PC-3 (cell line): ENCODE measurements around the gene CLNK. TPM values are rescaled to one million over a fixed set of nuclear protein-coding genes. Genes with fewer than 3 reads are reported as not detected.

ENCODE experiments used
- ATAC-seq: fragments of 200-7000 bp; cut with Tn5 transposase; 2 replicates; pipeline ENCODE4 v1.9.1; 2020; ENCODE audit warnings: mild to moderate bottlenecking, moderate library complexity
- BruUV-seq: library from RNA; stranded (reverse); fragments of 400-500 nt; replicated peaks from 2 replicates; lab custom pipeline; 2021; lab: Mats Ljungman, UMichigan
- CTCF ChIA-PET: fragments of 300-600 bp; sonication (Branson Sonifier 250); formaldehyde crosslinking; loops from one replicate; lab custom pipeline; 2022; ENCODE audit warnings: antibody characterized with exemption; lab: Charles Lee
- POLR2A ChIA-PET: fragments of 300-600 bp; sonication (Branson Sonifier 250); formaldehyde crosslinking; loops from one replicate; lab custom pipeline; 2022; ENCODE audit warnings: antibody characterized with exemption; ENCODE audit not compliant: unreplicated experiment; lab: Charles Lee
- DNase-seq: peaks from one replicate; pipeline ENCODE4 v3.0.0-alpha.2; 2015
- H2AFZ ChIP-seq: fragments of 300-600 bp; sonication (generic); 2 replicates; pipeline ENCODE4 v1.6.0; 2016; ENCODE audit warnings: antibody characterized with exemption, low read length
- H3F3A ChIP-seq: fragments of 300-600 bp; sonication (generic); one replicate; pipeline ENCODE4 v1.6.0; 2017; ENCODE audit warnings: antibody characterized with exemption, low read length, control low read depth, mild to moderate bottlenecking; ENCODE audit not compliant: unreplicated experiment
- H3K27ac ChIP-seq: fragments of 300-600 bp; sonication (generic); 2 replicates; pipeline ENCODE4 v1.5.1; 2016; ENCODE audit warnings: mild to moderate bottlenecking, low read length
- H3K27me3 ChIP-seq: fragments of 300-600 bp; sonication (generic); 2 replicates; pipeline ENCODE4 v1.6.1; 2016; ENCODE audit warnings: low read length, mixed read lengths
- H3K36me3 ChIP-seq: fragments of 300-600 bp; sonication (generic); 2 replicates; pipeline ENCODE4 v1.6.1; 2016; ENCODE audit warnings: low read depth, mixed run types, low read length, mixed read lengths
- H3K4me1 ChIP-seq: fragments of 300-600 bp; sonication (generic); 2 replicates; pipeline ENCODE4 v1.5.1; 2016; ENCODE audit warnings: low read length; ENCODE audit not compliant: insufficient read depth
- H3K4me2 ChIP-seq: fragments of 300-600 bp; sonication (generic); 2 replicates; pipeline ENCODE4 v1.6.0; 2016; ENCODE audit warnings: low read length
- H3K4me3 ChIP-seq: fragments of 300-600 bp; sonication (generic); 2 replicates; pipeline ENCODE4 v1.5.1; 2016; ENCODE audit warnings: mild to moderate bottlenecking, low read length, mixed read lengths
- H3K79me2 ChIP-seq: fragments of 300-600 bp; sonication (generic); 2 replicates; pipeline ENCODE4 v1.6.1; 2017; ENCODE audit warnings: low read length, mixed read lengths
- H3K9ac ChIP-seq: fragments of 300-600 bp; sonication (generic); 2 replicates; pipeline ENCODE4 v1.6.0; 2016; ENCODE audit warnings: mild to moderate bottlenecking, low read length
- H3K9me2 ChIP-seq: fragments of 300-600 bp; sonication (generic); replicated peaks from 2 replicates; pipeline ENCODE4 v1.6.1; 2016; ENCODE audit warnings: mixed run types, low read length, mixed read lengths
- H3K9me3 ChIP-seq: fragments of 300-600 bp; sonication (generic); 2 replicates; pipeline ENCODE4 v1.6.1; 2016; ENCODE audit warnings: low read length, mixed read lengths
- H4K20me1 ChIP-seq: fragments of 300-600 bp; sonication (generic); 2 replicates; pipeline ENCODE4 v1.6.1; 2016; ENCODE audit warnings: low read length, mixed read lengths
- EZH2 ChIP-seq: fragments of 300-600 bp; sonication (generic); IDR thresholded peaks from one replicate; pipeline ENCODE4 v1.6.1; 2017; ENCODE audit warnings: antibody characterized with exemption, mild to moderate bottlenecking, low read length; ENCODE audit not compliant: unreplicated experiment
- EZH2phosphoT487 ChIP-seq: fragments of 300-600 bp; sonication (generic); IDR thresholded peaks from 2 replicates; pipeline ENCODE4 v1.6.1; 2018; ENCODE audit warnings: mild to moderate bottlenecking, antibody characterized with exemption, low read length, borderline replicate concordance
- intact Hi-C: fragments of 100-400 bp; cut with micrococcal nuclease; formaldehyde crosslinking; loops from 2 replicates; pipeline ENCODE4 v1.9.0; 2023
- total RNA-seq: library from RNA; depleted of rRNA; stranded (reverse); fragments of >200 nt; gene quantifications from 2 replicates; pipeline ENCODE4 v1.2.3, GENCODE V29; 2014
- TF ChIP-seq, protein P1 (sequence below): fragments of 300-600 bp; sonication (generic); conservative IDR thresholded peaks from 2 replicates; pipeline ENCODE4 v1.5.1; 2017; ENCODE audit warnings: antibody characterized with exemption, low read depth, mild to moderate bottlenecking, low read length

The CLNK gene
- total RNA-seq, 1 experiment from 2014 or later: not detected

DNA sequence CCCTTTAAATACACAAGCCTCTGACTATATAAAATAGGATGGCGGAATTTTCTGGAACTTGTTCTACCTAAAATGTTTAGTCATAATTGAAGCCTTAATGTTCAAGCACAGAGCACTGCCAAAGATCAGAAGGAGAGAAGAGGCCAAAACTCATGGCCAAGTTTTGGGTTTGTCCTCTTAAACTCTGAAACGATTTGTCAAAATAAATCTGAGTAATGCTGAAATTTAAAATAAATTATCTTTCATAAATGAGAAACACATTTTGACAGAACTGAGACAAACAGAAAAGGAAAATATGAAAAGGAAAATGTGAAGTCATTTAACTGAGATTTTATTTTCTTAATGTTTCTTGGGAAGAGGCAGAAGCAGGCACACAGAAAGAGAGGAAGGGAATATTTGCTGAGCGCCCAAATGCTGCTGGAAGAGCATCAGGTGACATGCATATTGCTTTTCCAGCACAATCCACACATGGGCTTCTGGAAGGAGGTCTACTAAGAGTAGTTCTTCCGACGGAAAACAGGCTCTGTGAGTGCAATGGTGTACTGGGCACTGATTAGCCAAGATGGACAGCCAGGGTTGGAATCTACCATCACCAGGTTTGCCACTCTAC, 179.9 kb downstream of the CLNK start:
- H2AFZ ChIP-seq: no peak overlapping the region
- no peak overlapping the region for H3K4me3 ChIP-seq
- TF ChIP-seq, protein P1, sequence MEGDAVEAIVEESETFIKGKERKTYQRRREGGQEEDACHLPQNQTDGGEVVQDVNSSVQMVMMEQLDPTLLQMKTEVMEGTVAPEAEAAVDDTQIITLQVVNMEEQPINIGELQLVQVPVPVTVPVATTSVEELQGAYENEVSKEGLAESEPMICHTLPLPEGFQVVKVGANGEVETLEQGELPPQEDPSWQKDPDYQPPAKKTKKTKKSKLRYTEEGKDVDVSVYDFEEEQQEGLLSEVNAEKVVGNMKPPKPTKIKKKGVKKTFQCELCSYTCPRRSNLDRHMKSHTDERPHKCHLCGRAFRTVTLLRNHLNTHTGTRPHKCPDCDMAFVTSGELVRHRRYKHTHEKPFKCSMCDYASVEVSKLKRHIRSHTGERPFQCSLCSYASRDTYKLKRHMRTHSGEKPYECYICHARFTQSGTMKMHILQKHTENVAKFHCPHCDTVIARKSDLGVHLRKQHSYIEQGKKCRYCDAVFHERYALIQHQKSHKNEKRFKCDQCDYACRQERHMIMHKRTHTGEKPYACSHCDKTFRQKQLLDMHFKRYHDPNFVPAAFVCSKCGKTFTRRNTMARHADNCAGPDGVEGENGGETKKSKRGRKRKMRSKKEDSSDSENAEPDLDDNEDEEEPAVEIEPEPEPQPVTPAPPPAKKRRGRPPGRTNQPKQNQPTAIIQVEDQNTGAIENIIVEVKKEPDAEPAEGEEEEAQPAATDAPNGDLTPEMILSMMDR: no peak
- TF ChIP-seq EZH2phosphoT487: no peak
- TF ChIP-seq EZH2: no peak
- H3F3A ChIP-seq: no peaks in the 10 kb centered on the region
- no peak overlapping the region for H3K27ac ChIP-seq
- intact Hi-C loops: no loop called here
- no peaks in the 10 kb centered on the region for H3K79me2 ChIP-seq
- no peaks in the 10 kb centered on the region for H3K36me3 ChIP-seq
- H4K20me1 ChIP-seq: no peaks in the 10 kb centered on the region
- H3K4me2 ChIP-seq: no peak overlapping the region
- POLR2A ChIA-PET: no interaction called here
- no TSS peak for BruUV-seq
- H3K4me1 ChIP-seq: no peaks in the 10 kb centered on the region
- H3K27me3 ChIP-seq: peaks cover 9% of the 10 kb centered on the region
- no peak for ATAC-seq
- CTCF ChIA-PET: no interaction called here
- no peaks in the 10 kb centered on the region for H3K9me2 ChIP-seq
- H3K9me3 ChIP-seq: no peaks in the 10 kb centered on the region
- H3K9ac ChIP-seq: no peak overlapping the region
- DNase-seq: no peak

DNA sequence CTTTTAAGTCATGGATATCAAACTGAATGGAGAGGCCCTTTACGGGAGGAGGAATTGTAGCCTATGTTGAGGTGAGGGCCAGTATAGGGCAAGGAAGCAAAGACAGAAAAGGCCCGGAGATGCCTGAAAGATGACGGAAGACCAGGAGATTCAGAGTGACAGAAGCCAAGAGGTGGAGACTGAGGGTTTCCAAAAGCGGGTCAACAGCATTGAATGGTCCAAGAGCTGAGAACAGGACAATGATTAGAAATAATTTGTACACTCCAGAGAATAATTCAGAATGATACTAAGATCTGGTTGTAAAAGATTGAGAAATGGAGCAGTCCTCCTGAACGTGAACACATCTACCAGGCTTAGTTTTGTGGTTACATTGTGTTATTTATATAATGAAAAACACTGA, 181.9 kb downstream of the CLNK start:
- Histone ChIP-seq H3K9ac (no peak overlapping the region), H3K36me3 (no peaks in the 10 kb centered on the region), H3K4me2 (no peak overlapping the region), H3K4me3 (no peak overlapping the region), H3K4me1 (no peaks in the 10 kb centered on the region), H3K27me3 (peaks cover 17% of the 10 kb centered on the region), H3F3A (no peaks in the 10 kb centered on the region), H3K79me2 (no peaks in the 10 kb centered on the region), H3K9me2 (no peaks in the 10 kb centered on the region), H2AFZ (no peak overlapping the region), H3K27ac (no peak overlapping the region), H4K20me1 (no peaks in the 10 kb centered on the region), H3K9me3 (no peaks in the 10 kb centered on the region)
- CTCF ChIA-PET: no interaction called here
- intact Hi-C loops: no loop called here
- TF ChIP-seq EZH2 (no peak), EZH2phosphoT487 (no peak)
- TF ChIP-seq, protein P1: no peak
- DNase-seq (no peak), ATAC-seq (no peak)
- POLR2A ChIA-PET: no interaction called here
- BruUV-seq: no TSS peak

DNA sequence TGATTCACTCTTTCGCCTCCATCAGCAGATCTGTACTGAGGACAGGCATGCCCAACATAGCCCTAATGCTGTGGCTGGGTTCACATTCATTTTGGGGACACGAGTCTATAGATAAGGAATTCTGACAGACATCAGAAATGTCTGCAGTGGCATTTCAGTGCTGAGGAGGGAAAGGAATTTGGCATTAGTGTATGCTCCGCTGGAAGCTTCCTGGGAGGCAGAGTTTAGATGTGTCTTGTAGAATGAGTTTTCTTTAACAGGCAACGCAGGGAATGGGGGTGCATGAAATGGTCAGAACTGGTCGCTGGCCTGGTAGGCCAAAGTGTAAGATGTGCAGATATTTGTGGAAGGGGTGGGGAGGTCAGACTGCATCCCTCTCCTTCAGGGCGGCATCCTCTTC, 183.8 kb downstream of the CLNK start:
- DNase-seq: no peak
- CTCF ChIA-PET: no interaction called here

More for the DNA sequence above, 183.8 kb downstream of the CLNK start:
- Histone ChIP-seq H3K27ac (no peak overlapping the region), H3K4me1 (no peaks in the 10 kb centered on the region), H3K27me3 (peaks cover 17% of the 10 kb centered on the region), H3K79me2 (no peaks in the 10 kb centered on the region), H3K9ac (no peak overlapping the region), H3K9me2 (no peaks in the 10 kb centered on the region), H3K9me3 (no peaks in the 10 kb centered on the region), H3K4me2 (no peak overlapping the region), H3K36me3 (no peaks in the 10 kb centered on the region), H3F3A (no peaks in the 10 kb centered on the region), H2AFZ (no peak overlapping the region), H4K20me1 (no peaks in the 10 kb centered on the region), H3K4me3 (no peak overlapping the region)
- TF ChIP-seq EZH2phosphoT487: no peak
- TF ChIP-seq, protein P1: no peak
- TF ChIP-seq EZH2: no peak
- ATAC-seq: no peak
- POLR2A ChIA-PET: no interaction called here
- BruUV-seq: no TSS peak
- intact Hi-C loops: no loop called here
